Central memory CD8-positive, alpha-beta T cell (primary cell): ENCODE data around the gene CYB561.

ENCODE experiments used
- ATAC-seq: fragments of 150-1000 bp; cut with Tn5 transposase; replicated peaks from 2 replicates; pipeline ENCODE4 v1.10.0; 2022; ENCODE audit warnings: mild to moderate bottlenecking, moderate FRiP score, moderate number of reproducible peaks; ENCODE audit not compliant: poor library complexity, severe bottlenecking; ENCODE audit errors: extremely low read depth
- DNase-seq, 2 donors: peaks; one replicate each; pipeline ENCODE4 v3.0.0; 2021; ENCODE audit warnings: low spot score in 2 of 2
- H3K27ac Mint-ChIP-seq: one replicate; pipeline ENCODE4 v1.8.0; 2022; ENCODE audit warnings: low read depth, mild to moderate bottlenecking, moderate library complexity, mixed read lengths
- H3K27me3 Mint-ChIP-seq: one replicate; pipeline ENCODE4 v1.8.0; 2022; ENCODE audit warnings: mixed read lengths
- H3K36me3 Mint-ChIP-seq: one replicate; pipeline ENCODE4 v1.8.0; 2022; ENCODE audit warnings: mild to moderate bottlenecking, moderate library complexity, mixed read lengths; ENCODE audit not compliant: insufficient read depth
- H3K4me1 Mint-ChIP-seq: one replicate; pipeline ENCODE4 v1.8.0; 2022; ENCODE audit warnings: mixed read lengths
- H3K4me3 Mint-ChIP-seq: one replicate; pipeline ENCODE4 v1.8.0; 2022; ENCODE audit warnings: mild to moderate bottlenecking, moderate library complexity, mixed read lengths
- H3K9me3 Mint-ChIP-seq: one replicate; pipeline ENCODE4 v1.8.0; 2022; ENCODE audit warnings: mixed read lengths

The CYB561 gene

DNA sequence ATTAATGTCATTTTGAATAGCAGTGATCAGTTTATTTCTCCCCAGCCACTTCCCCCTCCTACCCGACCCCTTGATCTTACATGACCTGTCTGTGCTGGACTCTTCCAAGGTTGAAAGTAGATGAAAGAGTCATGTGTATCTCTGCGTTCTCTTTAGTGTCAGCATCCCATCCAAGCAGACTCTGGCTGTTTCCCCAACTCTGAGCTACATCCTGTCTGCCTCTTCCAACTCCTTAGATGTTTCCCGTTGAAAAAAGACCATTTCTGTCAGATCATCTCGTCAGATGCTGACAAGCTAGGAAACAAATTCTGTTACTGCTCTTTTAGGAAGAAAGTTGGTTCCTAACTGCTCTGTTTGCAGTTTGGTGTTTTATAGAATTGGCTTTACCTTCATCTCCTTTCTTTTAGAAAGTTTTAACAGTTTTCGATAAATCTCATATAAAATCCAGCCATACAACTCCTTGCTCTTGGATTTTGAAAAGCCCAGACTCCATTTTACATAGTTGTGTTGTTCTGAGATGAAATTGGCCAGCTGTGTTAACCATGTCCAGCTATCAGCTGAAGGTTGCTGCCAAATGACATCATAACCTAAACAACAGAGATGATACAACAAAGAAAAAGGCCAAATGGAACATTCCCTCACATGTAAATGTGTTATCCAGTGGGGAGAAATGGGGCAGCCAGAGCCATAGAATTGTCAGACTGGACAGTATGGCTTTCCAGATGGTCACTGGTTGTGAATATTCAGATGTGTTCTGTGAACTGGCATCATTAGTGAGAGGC lies 43.5 kb downstream of the CYB561 start:
- DNase-seq (no peak), ATAC-seq (no peak)
- H3K4me1 Mint-ChIP-seq, result peaks cover 5% of the 10 kb centered on the region
- no peak overlapping the region for H3K4me3 Mint-ChIP-seq
- H3K36me3 Mint-ChIP-seq, result peaks cover 5% of the 10 kb centered on the region
- no peaks in the 10 kb centered on the region for H3K9me3 Mint-ChIP-seq
- no peak overlapping the region for H3K27ac Mint-ChIP-seq
- no peaks in the 10 kb centered on the region for H3K27me3 Mint-ChIP-seq

DNA sequence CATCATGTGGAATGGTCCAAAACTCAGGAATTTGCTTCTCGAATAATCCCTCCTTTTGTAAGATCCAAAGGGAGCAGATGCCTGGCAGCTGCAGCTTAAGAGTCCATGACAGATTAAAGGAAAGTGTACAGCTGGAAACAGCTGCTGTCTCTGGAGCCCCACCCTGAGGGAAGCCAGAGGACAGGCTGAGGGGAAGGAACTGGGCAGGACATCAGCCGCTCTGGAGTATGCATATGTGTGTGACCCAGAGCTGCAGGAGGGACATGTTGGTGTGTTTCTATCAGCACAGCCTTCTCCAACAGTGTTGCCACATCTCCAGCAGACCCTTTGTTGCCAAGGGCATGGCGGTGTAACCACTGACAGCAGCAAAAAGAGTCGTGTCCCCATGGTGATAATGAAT lies 46.2 kb downstream of the CYB561 start:
- H3K27me3 Mint-ChIP-seq, result no peaks in the 10 kb centered on the region
- no peaks in the 10 kb centered on the region for H3K4me1 Mint-ChIP-seq
- H3K27ac Mint-ChIP-seq, result no peak overlapping the region
- peaks cover 9% of the 10 kb centered on the region for H3K36me3 Mint-ChIP-seq
- DNase-seq (no peak), ATAC-seq (no peak)
- H3K4me3 Mint-ChIP-seq, result no peak overlapping the region
- H3K9me3 Mint-ChIP-seq, result no peaks in the 10 kb centered on the region

DNA sequence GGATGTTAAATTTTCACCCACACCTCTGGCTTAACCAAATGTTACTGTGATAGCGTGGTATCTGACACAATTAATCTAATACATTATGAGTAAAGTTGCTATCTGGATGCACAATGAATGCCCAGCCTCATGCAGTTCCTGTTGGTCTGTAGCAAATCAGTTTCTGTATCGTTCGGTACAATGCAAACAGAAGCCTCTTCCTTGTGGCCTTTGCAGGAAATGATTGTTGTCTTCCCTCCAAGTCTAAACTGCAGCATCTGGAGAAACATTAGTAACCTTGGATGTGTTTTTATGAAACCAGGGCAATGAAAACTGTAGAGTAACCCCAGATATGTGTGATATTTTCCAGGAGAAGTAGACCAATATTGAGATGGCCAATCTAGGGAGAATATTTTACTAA lies 46.8 kb downstream of the CYB561 start:
- Mint-ChIP-seq H3K4me1 (no peaks in the 10 kb centered on the region), H3K36me3 (peaks cover 9% of the 10 kb centered on the region), H3K27me3 (no peaks in the 10 kb centered on the region), H3K9me3 (no peaks in the 10 kb centered on the region), H3K27ac (no peak overlapping the region), H3K4me3 (no peak overlapping the region)
- no peak for DNase-seq
- no peak for ATAC-seq

DNA sequence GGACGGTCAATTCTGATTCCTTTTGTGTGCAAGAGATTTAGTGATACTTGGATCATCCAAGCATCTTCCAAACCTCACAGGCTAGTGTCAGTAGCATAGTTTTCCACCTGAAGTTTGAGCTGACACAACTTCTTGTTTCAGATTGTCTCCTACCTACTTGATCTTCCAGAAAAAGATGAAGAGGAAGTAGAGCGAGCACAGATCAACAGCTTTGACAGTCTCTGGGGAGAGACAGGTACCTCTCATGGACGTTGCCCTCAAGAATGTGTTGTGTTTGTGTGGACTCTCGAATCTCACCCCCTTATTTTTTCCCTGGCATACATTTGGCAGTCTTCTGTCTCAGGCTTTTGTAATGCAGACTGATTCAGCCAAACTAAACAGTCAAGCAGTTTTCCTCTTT lies 47.4 kb downstream of the CYB561 start:
- peaks cover 9% of the 10 kb centered on the region for H3K36me3 Mint-ChIP-seq
- H3K27me3 Mint-ChIP-seq, result no peaks in the 10 kb centered on the region
- H3K4me1 Mint-ChIP-seq, result no peaks in the 10 kb centered on the region
- no peak overlapping the region for H3K27ac Mint-ChIP-seq
- no peak for DNase-seq
- no peaks in the 10 kb centered on the region for H3K9me3 Mint-ChIP-seq
- no peak for ATAC-seq
- H3K4me3 Mint-ChIP-seq, result no peak overlapping the region

DNA sequence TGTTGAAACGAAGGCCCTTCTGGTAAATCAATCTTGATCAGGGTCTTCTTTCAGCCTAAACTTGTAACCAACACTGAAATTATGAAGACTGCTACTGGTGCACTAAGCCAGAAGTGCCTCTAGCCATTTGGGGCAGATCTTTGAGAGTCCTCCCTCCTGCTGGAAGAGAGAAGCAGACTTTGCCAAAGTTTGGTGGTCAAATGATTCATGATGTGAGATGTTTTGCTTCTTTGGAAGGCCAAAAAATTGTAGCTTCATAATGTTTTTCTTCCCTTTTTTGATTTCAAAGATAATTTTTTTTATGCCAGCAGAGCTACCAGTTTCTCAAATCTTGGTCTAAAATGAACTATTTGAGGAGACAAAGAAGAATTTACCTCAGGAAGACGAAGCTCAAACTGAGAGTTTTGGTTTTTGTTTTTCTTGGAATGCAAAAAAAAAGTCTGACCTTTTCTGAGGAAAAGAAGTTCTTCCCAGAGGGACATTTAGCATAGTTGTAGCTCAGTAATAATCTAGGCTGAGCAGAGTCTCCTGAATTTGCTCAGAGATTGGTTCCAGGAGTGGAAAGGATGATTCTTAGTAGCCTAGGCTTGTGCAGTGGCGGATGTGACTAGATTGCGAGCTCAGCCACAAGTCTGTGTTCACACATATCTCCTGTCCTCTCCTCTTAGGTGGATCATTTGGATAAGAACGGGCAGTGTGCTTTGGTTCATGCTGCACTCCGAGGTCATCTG lies 50.9 kb downstream of the CYB561 start:
- no peaks in the 10 kb centered on the region for H3K9me3 Mint-ChIP-seq
- no peaks in the 10 kb centered on the region for H3K4me1 Mint-ChIP-seq
- ATAC-seq (no peak), DNase-seq (no peak)
- no peak overlapping the region for H3K27ac Mint-ChIP-seq
- no peaks in the 10 kb centered on the region for H3K27me3 Mint-ChIP-seq
- no peak overlapping the region for H3K4me3 Mint-ChIP-seq
- H3K36me3 Mint-ChIP-seq, result peaks cover 12% of the 10 kb centered on the region

- Mint-ChIP-seq H3K4me3 (no peak overlapping the region), H3K27me3 (no peaks in the 10 kb centered on the region), H3K9me3 (no peaks in the 10 kb centered on the region), H3K27ac (no peak overlapping the region), H3K4me1 (no peaks in the 10 kb centered on the region), H3K36me3 (peaks cover 5% of the 10 kb centered on the region)
- DNase-seq (no peak), ATAC-seq (no peak)
Measured at GRCh38 chr17:63390090-63390489, 56.0 kb downstream of the CYB561 start.

DNA sequence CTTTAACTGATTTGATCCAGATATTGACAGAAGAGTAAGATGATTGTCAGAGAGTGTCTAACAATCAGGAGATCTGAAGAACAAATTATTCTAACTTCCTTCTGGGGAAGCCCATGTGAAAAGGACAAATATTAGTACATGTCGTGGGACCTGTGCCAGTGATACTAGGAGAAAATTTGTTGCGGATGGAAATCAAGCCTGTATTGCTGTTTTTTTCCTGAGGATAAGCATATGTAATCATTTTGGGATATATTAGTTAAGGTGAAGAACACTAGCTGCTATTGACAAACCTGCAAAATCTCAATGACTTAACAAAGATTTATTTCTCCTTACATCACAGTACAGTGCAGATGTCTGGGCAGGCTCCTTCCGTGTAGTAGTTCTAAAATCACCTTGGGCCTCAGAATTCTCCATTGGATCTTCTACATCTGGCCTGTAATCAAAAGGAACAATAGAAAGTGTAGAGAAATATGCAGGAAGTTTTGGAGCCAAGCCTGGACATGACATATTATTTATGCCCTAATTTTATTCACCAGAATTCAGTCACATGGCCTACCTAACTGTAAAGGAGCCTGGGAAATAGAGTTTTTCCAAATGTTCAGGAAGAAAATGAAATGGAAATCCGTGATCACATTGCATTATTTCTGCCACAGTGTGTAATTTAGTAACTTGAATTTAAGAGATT lies 58.3 kb downstream of the CYB561 start:
- Mint-ChIP-seq H3K27ac (no peak overlapping the region), H3K9me3 (no peaks in the 10 kb centered on the region), H3K4me1 (no peaks in the 10 kb centered on the region), H3K4me3 (no peak overlapping the region), H3K27me3 (no peaks in the 10 kb centered on the region), H3K36me3 (peaks cover 5% of the 10 kb centered on the region)
- ATAC-seq (no peak), DNase-seq (no peak)

DNA sequence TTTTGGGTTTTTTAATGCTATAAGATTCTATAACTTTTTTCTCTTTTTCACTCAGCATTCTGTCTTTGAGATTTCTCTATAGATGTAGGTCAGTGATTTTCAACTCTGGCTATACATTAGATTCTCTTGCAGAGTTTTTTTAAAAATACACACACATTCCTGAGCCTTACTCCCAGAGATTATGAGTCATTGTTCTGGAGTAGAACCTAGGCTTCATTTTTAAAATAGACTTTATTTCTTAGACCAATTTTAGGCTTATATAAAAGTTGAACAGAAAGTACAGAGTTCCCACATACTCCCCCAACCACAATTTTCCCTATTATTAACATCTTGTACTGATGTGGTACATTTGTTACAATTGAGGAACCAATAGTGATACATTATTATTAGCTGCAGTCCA lies 63.3 kb downstream of the CYB561 start:
- H3K36me3 Mint-ChIP-seq, result peaks cover 4% of the 10 kb centered on the region
- no peak overlapping the region for H3K27ac Mint-ChIP-seq
- no peaks in the 10 kb centered on the region for H3K9me3 Mint-ChIP-seq
- ATAC-seq, result no peak
- no peak for DNase-seq
- H3K4me3 Mint-ChIP-seq, result no peak overlapping the region
- peaks cover 8% of the 10 kb centered on the region for H3K4me1 Mint-ChIP-seq
- H3K27me3 Mint-ChIP-seq, result no peaks in the 10 kb centered on the region
